Psoas muscle (tissue), 8 donors: ENCODE results near the gene SLC35G2. TPM values are rescaled to one million over a fixed set of nuclear protein-coding genes. Genes with fewer than 3 reads are reported as not detected.
A peak's percentile ranks its signal among the peaks of the same experiment; 100 is the strongest.
"Not testable (repeated sequence)": the region's sequence is repeated elsewhere in the genome, so short reads cannot be mapped to it uniquely, and the experiment has no call there.

ENCODE experiments used
- ATAC-seq, 4 donors: fragments of 200-7000 bp; cut with Tn5 transposase; one replicate each; pipeline ENCODE4 v1.9.1; 2020; ENCODE audit warnings: moderate library complexity in 3 of 4, mild to moderate bottlenecking in 2 of 4
- DNase-seq, 2 donors: peaks; one replicate each; pipeline ENCODE4 v3.0.0-alpha.2; 2020
- H3K27ac ChIP-seq: fragments of 200-600 bp; one replicate; pipeline ENCODE4 v1.8.0; 2022
- H3K27me3 ChIP-seq, 3 donors: fragments of 200-600 bp in 1 of 3; one replicate each; pipeline versions ENCODE4 v1.6.1 to v1.8.0; 2013 to 2022; ENCODE audit warnings: low read length in 2 of 3, mild to moderate bottlenecking in 2 of 3, moderate library complexity in 1 of 3; ENCODE audit not compliant: insufficient read depth in 3 of 3
- H3K36me3 ChIP-seq, 2 donors: fragments of 200-600 bp in 1 of 2; one replicate each; pipeline versions ENCODE4 v1.6.1 to v1.8.0; 2013 to 2022; ENCODE audit warnings: low read depth in 1 of 2, mild to moderate bottlenecking in 1 of 2, moderate library complexity in 1 of 2; ENCODE audit not compliant: insufficient read depth in 1 of 2
- H3K4me1 ChIP-seq: fragments of 200-600 bp; one replicate; pipeline ENCODE4 v1.8.0; 2022
- H3K4me3 ChIP-seq: fragments of 200-600 bp; one replicate; pipeline ENCODE4 v1.8.0; 2022; ENCODE audit warnings: mild to moderate bottlenecking
- H3K9me3 ChIP-seq: fragments of 200-600 bp; one replicate; pipeline ENCODE4 v1.8.0; 2022
- CTCF ChIP-seq: fragments of 200-600 bp; IDR thresholded peaks from one replicate; pipeline ENCODE4 v1.8.0; 2022; ENCODE audit warnings: antibody characterized with exemption
- WGBS, 3 donors: extraction: QIAGEN DNeasy Blood & Tissue Kit; methylation state at CpG; one replicate each; pipeline versions ENCODE4 v1.1.6 to v1.1.7; 2013; 5-methylcytosine and 5-hydroxymethylcytosine counted together
- intact Hi-C, 2 donors: fragments of 100-400 bp; cut with DNase I; formaldehyde crosslinking; loops; one replicate each; pipeline versions ENCODE4 v1.11.0 to v1.14.2; 2022
- polyA plus RNA-seq, 3 donors: library from polyadenylated mRNA; stranded (reverse); fragments of 200-250 nt; gene quantifications; one replicate each; pipeline ENCODE4 v1.2.3, GENCODE V29; 2013
- total RNA-seq, 4 donors: library from RNA; stranded (reverse); fragmentation: NEBNext Ultra II Directional in 2 of 4; extraction: Animal tissue kit (Norgen Biotek cat#: 25700) in 2 of 4; gene quantifications; one replicate each; pipeline versions ENCODE4 v1.2.1 to v1.2.4, GENCODE V29; 2021 to 2023
- donor health status: healthy with polysubstance abuse.
- donor health status: DM: no; HTN: no; CAD: no; lungs with moderate emphysema.
- donor health status: Bipolar disorder and iron deficiency.
- donor health status: healthy.
- donor health status: DM: yes; HTN: yes; CAD: no.
- donor health status: DM: no; HTN: no; CAD: no.
- donor health status: DM: no; HTN: no; CAD: no.
- donor health status: DM: yes; HTN: yes; CAD: no.

SLC35G2 gene
- total and polyA plus RNA-seq, 7 donors: 0.69 to 2.5 (median 1.5) TPM

- Histone ChIP-seq H3K4me3 (peak overlapping the region; percentile 92), H3K4me1 (peaks cover 8% of the 10 kb centered on the region), H3K27ac (no peak overlapping the region), H3K9me3 (no peaks in the 10 kb centered on the region), H3K36me3 (no peaks in the 10 kb centered on the region), H3K27me3 (no peaks in the 10 kb centered on the region)
- DNase-seq: no peak
- TF ChIP-seq CTCF: no peak
- WGBS, 3 donors: 38 to 70% (median 57%) methylated on average over 4 of the region's 4 CpGs
- ATAC-seq: no peak
- intact Hi-C loops: loop anchor here (10.0 kb wide), 5 partner anchors 56 to 154 kb away; partner anchors contain the start of gene STAG1 (in 1 of the 2)
Measured at GRCh38 chr3:136860541-136860940, 41.6 kb downstream of the SLC35G2 start.

- intact Hi-C loops: loop anchor here (10.0 kb wide), 5 partner anchors 57 to 153 kb away; partner anchors contain the start of gene STAG1 (in 1 of the 2)
- WGBS, 3 donors: 0% methylated on average over 48 to 67 of the region's 67 CpGs
Measured at GRCh38 chr3:136861890-136862616, 43.1 kb downstream of the SLC35G2 start, which contains the start of gene NCK1. NCK1 (plus strand) TSS chr3:136862208; CDS start chr3:136928002, 65,794 bp downstream.

GRCh38 chr3:136862617-136863322, 43.8 kb downstream of the SLC35G2 start:
- DNase-seq (peak; percentile 63 to 74), ATAC-seq (peak; percentile 49 to 72 (median 62))
- Histone ChIP-seq H3K27me3 (no peaks in the 10 kb centered on the region), H3K4me1 (peaks cover 20% of the 10 kb centered on the region), H3K9me3 (no peaks in the 10 kb centered on the region), H3K27ac (peak overlapping the region; percentile 97), H3K4me3 (peak overlapping the region; percentile 92), H3K36me3 (peaks cover 0 to 3% of the 10 kb centered on the region in 2 donors)
- intact Hi-C loops: loop anchor here (10.0 kb wide), 5 partner anchors 58 to 152 kb away; partner anchors contain the start of gene STAG1 (in 1 of the 2)
- WGBS, 3 donors: 0 to 1% (median 1%) methylated on average over 29 to 39 of the region's 39 CpGs
- TF ChIP-seq CTCF: no peak

More at GRCh38 chr3:136861890-136862616, 43.1 kb downstream of the SLC35G2 start, which contains the start of gene NCK1:
- Histone ChIP-seq H3K27me3 (no peaks in the 10 kb centered on the region), H3K9me3 (no peaks in the 10 kb centered on the region), H3K36me3 (no peaks in the 10 kb centered on the region), H3K4me1 (peaks cover 16% of the 10 kb centered on the region), H3K27ac (peak within 1 kb of the TSS; percentile 97), H3K4me3 (peak within 1 kb of the TSS; percentile 92)
- peak; percentile 97 to 99 (median 98) for ATAC-seq
- TF ChIP-seq CTCF: peak; percentile 6
- peak; percentile 99 for DNase-seq

GRCh38 chr3:136869282-136869681, 50.4 kb downstream of the SLC35G2 start:
- intact Hi-C loops: loop anchor here (10.0 kb wide), 5 partner anchors 64 to 146 kb away; partner anchors contain the start of gene STAG1 (in 1 of the 2)

GRCh38 chr3:136872258-136872657, 53.3 kb downstream of the SLC35G2 start:
- 92 to 100% (median 99%) methylated on average over 3 of the region's 3 CpGs for WGBS, 3 donors
- H3K27ac ChIP-seq, H3K9me3 ChIP-seq, ATAC-seq, H3K4me3 ChIP-seq, H3K27me3 ChIP-seq, DNase-seq: not testable (repeated sequence)
- intact Hi-C loops: loop anchor here in 1 of 2 donors (5.0 kb wide), 1 partner anchor 35 kb away; no protein-coding TSS in a partner anchor
- Histone ChIP-seq H3K4me1 (peaks cover 15% of the 10 kb centered on the region), H3K36me3 (peaks cover 0 to 26% of the 10 kb centered on the region in 2 donors)

More at GRCh38 chr3:136869282-136869681, 50.4 kb downstream of the SLC35G2 start:
- 94 to 98% (median 96%) methylated on average over 9 of the region's 9 CpGs for WGBS, 3 donors
- Histone ChIP-seq H3K27me3 (no peaks in the 10 kb centered on the region), H3K36me3 (peaks cover 0 to 26% of the 10 kb centered on the region in 2 donors), H3K4me1 (peaks cover 18% of the 10 kb centered on the region), H3K9me3 (no peaks in the 10 kb centered on the region), H3K27ac (no peak overlapping the region), H3K4me3 (no peak overlapping the region)
- TF ChIP-seq CTCF: no peak
- ATAC-seq: no peak
- no peak for DNase-seq

GRCh38 chr3:136879510-136879909, 60.6 kb downstream of the SLC35G2 start:
- H3K9me3 ChIP-seq, H3K4me3 ChIP-seq, H3K27me3 ChIP-seq, intact Hi-C loops, H3K36me3 ChIP-seq, H3K27ac ChIP-seq, DNase-seq, ATAC-seq: not testable (repeated sequence)
- peaks cover 22% of the 10 kb centered on the region for H3K4me1 ChIP-seq
- 94 to 100% (median 95%) methylated on average over 2 of the region's 2 CpGs for WGBS, 3 donors
